Ramos (cell line): ENCODE results near the gene MATR3.

ENCODE experiments used
- in situ Hi-C: fragments of 300-500 bp; cut with MboI; formaldehyde crosslinking; loops from one replicate; pipeline ENCODE4 v1.14.3; 2022; ENCODE audit warnings: low sequenced_read_pairs; ENCODE audit not compliant: unreplicated experiment

The MATR3 gene

DNA sequence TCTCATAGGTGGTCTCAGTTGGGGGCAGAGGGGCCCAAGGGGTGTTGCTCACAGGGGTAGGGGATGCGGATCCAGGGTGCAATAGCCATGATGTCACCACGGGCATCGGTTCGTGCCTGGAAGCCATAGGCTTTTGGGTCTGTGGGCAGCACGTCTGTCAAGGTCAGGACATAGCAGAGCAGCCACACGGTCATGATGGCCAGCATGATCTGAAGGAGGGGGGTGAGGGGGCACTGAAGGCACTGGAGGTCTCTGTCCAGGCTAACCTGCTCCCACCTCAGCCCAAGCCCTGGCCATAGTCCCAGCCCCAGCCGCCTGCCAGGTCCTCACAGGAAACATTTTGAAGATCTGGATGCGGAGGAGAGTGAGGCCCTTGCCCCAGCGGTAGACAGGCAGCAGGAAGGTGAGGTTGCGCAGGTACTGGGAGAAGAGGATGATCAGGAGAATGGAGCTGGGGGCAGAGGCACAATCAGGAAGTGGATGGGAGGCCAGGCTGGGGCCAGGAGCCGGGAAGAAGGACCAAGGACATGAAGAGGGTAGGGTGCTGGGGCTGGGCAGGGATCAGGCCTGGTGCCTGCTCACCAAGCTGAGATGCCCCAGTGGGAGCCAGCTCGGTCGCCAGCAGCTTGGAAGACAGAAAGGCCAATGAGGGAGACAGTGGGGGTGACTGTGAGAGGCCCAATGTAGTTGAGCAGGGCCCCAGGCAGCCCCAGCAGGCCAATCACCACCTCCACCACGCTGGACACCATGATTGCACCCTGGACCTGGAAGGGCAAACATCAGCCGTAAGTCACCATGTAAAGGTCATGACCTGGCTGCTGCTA lies 86.3 kb downstream of the MATR3 start:
- in situ Hi-C loops: no loop called here
